GM18498 (cell line): Measurements from ENCODE around the gene CDIPT.

Source experiments
- ATAC-seq: cut with Tn5 transposase; IDR thresholded peaks from one replicate; pipeline ENCODE4 v1.9.1; 2021; ENCODE audit warnings: mild to moderate bottlenecking, moderate library complexity; ENCODE audit not compliant: unreplicated experiment

Gene CDIPT

GRCh38 chr16:29860218-29860617 is 2.8 kb downstream of the CDIPT start:
- no peak for ATAC-seq

- no peak for ATAC-seq
These were observed 4.1 kb downstream of the CDIPT start for GRCh38 chr16:29858974-29859373.

- ATAC-seq, result no peak
These were observed 4.7 kb downstream of the CDIPT start for GRCh38 chr16:29858149-29858849.

GRCh38 chr16:29857133-29857760 is 5.8 kb downstream of the CDIPT start:
- ATAC-seq, result no peak

GRCh38 chr16:29854520-29855100 is 8.4 kb downstream of the CDIPT start:
- no peak for ATAC-seq

GRCh38 chr16:29852654-29853053 is 10.4 kb downstream of the CDIPT start:
- ATAC-seq, result no peak

- no peak for ATAC-seq
These were observed 12.0 kb downstream of the CDIPT start for GRCh38 chr16:29850998-29851397.

GRCh38 chr16:29849505-29849904 is 13.5 kb downstream of the CDIPT start:
- no peak for ATAC-seq

GRCh38 chr16:29848420-29849297 is 14.4 kb downstream of the CDIPT start:
- no peak for ATAC-seq

- no peak for ATAC-seq
These were observed 17.4 kb downstream of the CDIPT start for GRCh38 chr16:29845656-29846055.

- no peak for ATAC-seq
These were observed 18.3 kb downstream of the CDIPT start for GRCh38 chr16:29844575-29845331.

GRCh38 chr16:29843931-29844330 is 19.1 kb downstream of the CDIPT start:
- no peak for ATAC-seq

- no peak for ATAC-seq
These were observed 20.2 kb downstream of the CDIPT start for GRCh38 chr16:29842732-29843346.

GRCh38 chr16:29841631-29842030 is 21.4 kb downstream of the CDIPT start:
- no peak for ATAC-seq

GRCh38 chr16:29840240-29840639 is 22.8 kb downstream of the CDIPT start:
- ATAC-seq, result no peak

- ATAC-seq, result no peak
These were observed 23.2 kb downstream of the CDIPT start for GRCh38 chr16:29839822-29840221.

- ATAC-seq, result no peak
These were observed 25.2 kb downstream of the CDIPT start for GRCh38 chr16:29837841-29838240.

GRCh38 chr16:29836623-29837022 is 26.4 kb downstream of the CDIPT start:
- ATAC-seq, result no peak

GRCh38 chr16:29835926-29836325 is 27.1 kb downstream of the CDIPT start:
- ATAC-seq, result no peak

GRCh38 chr16:29834079-29834478 is 28.9 kb downstream of the CDIPT start:
- ATAC-seq, result no peak
